Ovary (tissue), 9 donors: ENCODE data around the gene CFAP65. TPM values are rescaled to one million over a fixed set of nuclear protein-coding genes. Genes with fewer than 3 reads are reported as not detected.

Experiments used
- DNase-seq, 5 donors: peaks; one replicate each; pipeline ENCODE4 v3.0.0-alpha.2; 2019 to 2020
- H3K27ac ChIP-seq, 2 donors: fragments of 200-600 bp; one replicate each; pipeline versions ENCODE4 v1.5.1 to v1.8.0; 2019 to 2022
- H3K27me3 ChIP-seq: fragments of 200-600 bp; one replicate; pipeline ENCODE4 v1.8.0; 2022
- H3K36me3 ChIP-seq: fragments of 200-600 bp; sonication (generic); one replicate; pipeline ENCODE4 v1.5.1; 2019
- H3K4me1 ChIP-seq: one replicate; pipeline ENCODE4 v1.8.1; 2013; ENCODE audit warnings: mild to moderate bottlenecking, moderate library complexity; ENCODE audit not compliant: insufficient read depth
- H3K4me3 ChIP-seq: fragments of 200-600 bp; sonication (generic); one replicate; pipeline ENCODE4 v1.5.1; 2017
- H3K9me3 ChIP-seq, 2 donors: fragments of 200-600 bp in 1 of 2; sonication (generic) in 1 of 2; one replicate each; pipeline versions ENCODE4 v1.5.1 to v1.8.1; 2013 to 2019; ENCODE audit warnings: mild to moderate bottlenecking in 1 of 2, moderate library complexity in 1 of 2
- CTCF ChIP-seq, 3 donors: fragments of 450-650 bp in 2 of 3; fragments of 200-600 bp in 1 of 3; IDR thresholded peaks; one replicate each; pipeline versions ENCODE4 v1.5.1 to v1.8.0; 2016 to 2022; ENCODE audit warnings: antibody characterized with exemption in 3 of 3, mild to moderate bottlenecking in 1 of 3
- EP300 ChIP-seq: sonication (generic); formaldehyde crosslinking; IDR thresholded peaks from one replicate; pipeline ENCODE4 v1.6.1; 2017; ENCODE audit warnings: antibody characterized with exemption
- POLR2A ChIP-seq: fragments of 450-650 bp; IDR thresholded peaks from one replicate; pipeline ENCODE4 v1.6.1; 2017; ENCODE audit warnings: antibody characterized with exemption, mild to moderate bottlenecking, moderate library complexity
- WGBS, 3 donors: extraction: QIAGEN DNeasy Blood & Tissue Kit in 1 of 3; methylation state at CpG; one replicate each; pipeline versions ENCODE4 v1.1.5 to v1.1.7; 2013 to 2017; 5-methylcytosine and 5-hydroxymethylcytosine counted together
- intact Hi-C, 4 donors: fragments of 100-400 bp; cut with DNase I; formaldehyde crosslinking; loops; one replicate each; pipeline versions ENCODE4 v1.11.0 to v1.15.1; 2022 to 2023
- polyA plus RNA-seq, 2 donors: library from polyadenylated mRNA; stranded (reverse); fragments of 200-250 nt in 1 of 2; fragments of 350-450 nt in 1 of 2; fragmentation: Illumina TruSeq in 1 of 2; extraction: RNeasy Lipid Tissue Mini Kit (QIAGEN cat#74804) in 1 of 2; gene quantifications; one replicate each; pipeline ENCODE4 v1.2.3, GENCODE V29; 2013 to 2014
- total RNA-seq, 7 donors: library from RNA; depleted of rRNA in 2 of 7; stranded (reverse); fragments of >200 nt in 2 of 7; fragmentation: NEBNext Ultra II Directional in 3 of 7; extraction: Animal tissue kit (Norgen Biotek cat#: 25700) in 3 of 7; gene quantifications; one replicate each; pipeline versions ENCODE4 v1.1.0 to v1.2.4, GENCODE V29; 2016 to 2023
- donor health status: DM: no; HTN: no; CAD: no; lungs with moderate emphysema.
- donor health status: DM: no; HTN: no; CAD: no.
- donor health status: Bipolar disorder and iron deficiency.
- donor health status: DM: yes; HTN: yes; CAD: no.
- donor health status: DM: no; HTN: no; CAD: no.
- donor health status: DM: yes; HTN: yes; CAD: no.

CFAP65 gene
- total and polyA plus RNA-seq, 9 donors = 0.04 to 19.6 (median 0.90) TPM; not detected in 3

DNA sequence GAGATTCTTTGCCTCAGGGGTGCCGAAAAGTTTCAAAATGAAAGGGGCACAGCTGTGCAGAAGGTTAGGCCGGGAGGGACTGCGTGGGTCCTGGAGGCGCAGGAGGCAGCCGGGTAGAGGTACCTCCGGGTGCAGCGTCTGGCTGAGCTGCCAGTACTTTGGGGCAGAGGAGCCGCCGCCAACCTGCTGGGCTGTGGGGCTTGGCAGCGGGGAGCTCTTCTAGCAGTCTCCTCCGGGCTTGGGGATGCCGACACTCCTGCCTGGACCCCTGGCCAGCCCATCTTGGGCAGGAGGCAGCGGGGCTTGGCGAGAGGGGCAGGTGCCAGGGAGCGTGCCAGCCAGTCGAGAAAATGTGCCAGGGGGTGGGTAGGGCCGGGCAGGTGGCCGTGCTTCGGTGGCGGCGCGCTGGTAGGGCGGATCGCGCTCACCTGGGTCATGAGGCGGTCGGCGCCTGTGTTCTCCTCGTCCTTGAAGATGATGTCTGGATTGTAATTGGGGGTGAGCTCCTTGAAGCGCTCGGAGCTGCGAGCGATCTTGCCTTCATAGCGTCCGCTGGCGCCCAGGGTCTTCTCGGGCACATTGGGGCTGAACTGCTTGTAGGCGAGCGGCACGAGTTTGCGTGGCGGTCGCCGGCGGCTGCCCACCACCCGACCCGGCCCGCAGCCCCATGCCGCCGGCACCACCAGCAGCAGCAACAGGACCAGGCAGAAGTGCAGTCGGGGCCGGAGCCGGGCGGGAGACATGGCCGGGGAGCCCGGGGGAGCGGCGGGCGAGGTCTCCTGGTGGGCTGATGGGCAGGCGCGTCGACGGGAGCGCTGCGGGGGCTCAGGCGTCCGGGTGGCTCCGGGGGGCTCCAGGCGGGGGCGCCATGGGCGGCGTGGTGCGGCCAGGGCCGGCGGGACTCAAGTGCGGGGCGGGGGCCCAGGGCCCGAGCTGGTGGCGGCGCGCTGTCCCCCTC lies 18.7 kb upstream of the CFAP65 start:
- peaks cover 3% of the 10 kb centered on the region for H3K27me3 ChIP-seq
- DNase-seq = no peak

DNA sequence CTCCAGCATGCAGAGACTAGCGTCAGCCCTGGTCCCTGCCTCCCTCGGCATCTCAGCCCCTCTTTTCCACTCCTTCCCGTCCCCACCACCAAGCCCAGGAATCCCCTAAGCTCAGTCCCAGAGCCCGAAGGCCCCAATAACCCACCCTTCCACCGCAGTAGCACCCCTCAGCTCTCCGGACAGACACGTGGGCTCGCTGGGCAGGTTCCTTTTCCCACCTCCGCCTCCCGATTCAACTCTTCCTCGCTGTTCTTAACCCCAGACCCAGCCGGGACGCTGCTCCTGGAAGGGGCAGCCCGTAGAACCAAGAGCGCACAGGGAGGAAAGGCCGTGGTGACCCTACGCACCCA lies 18.0 kb upstream of the CFAP65 start:
- intact Hi-C loops = loop anchor here (5.0 to 10.0 kb wide), 5 partner anchors 58 to 238 kb away; no protein-coding TSS in a partner anchor

More for the DNA sequence above, 18.7 kb upstream of the CFAP65 start:
- Histone ChIP-seq H3K9me3 (no peaks in the 10 kb centered on the region), H3K4me1 (peaks cover 7% of the 10 kb centered on the region), H3K36me3 (no peaks in the 10 kb centered on the region), H3K4me3 (peak overlapping the region; percentile 32), H3K27ac (no peak overlapping the region)
- TF ChIP-seq POLR2A (no peak), EP300 (no peak), CTCF (IDR thresholded peaks at IDR 0.05) (no peak)
- WGBS, 3 donors = 2 to 4% (median 4%) methylated on average over 47 to 81 of the region's 81 CpGs
- intact Hi-C loops = loop anchor here (5.0 to 10.0 kb wide), 5 partner anchors 57 to 237 kb away; no protein-coding TSS in a partner anchor

DNA sequence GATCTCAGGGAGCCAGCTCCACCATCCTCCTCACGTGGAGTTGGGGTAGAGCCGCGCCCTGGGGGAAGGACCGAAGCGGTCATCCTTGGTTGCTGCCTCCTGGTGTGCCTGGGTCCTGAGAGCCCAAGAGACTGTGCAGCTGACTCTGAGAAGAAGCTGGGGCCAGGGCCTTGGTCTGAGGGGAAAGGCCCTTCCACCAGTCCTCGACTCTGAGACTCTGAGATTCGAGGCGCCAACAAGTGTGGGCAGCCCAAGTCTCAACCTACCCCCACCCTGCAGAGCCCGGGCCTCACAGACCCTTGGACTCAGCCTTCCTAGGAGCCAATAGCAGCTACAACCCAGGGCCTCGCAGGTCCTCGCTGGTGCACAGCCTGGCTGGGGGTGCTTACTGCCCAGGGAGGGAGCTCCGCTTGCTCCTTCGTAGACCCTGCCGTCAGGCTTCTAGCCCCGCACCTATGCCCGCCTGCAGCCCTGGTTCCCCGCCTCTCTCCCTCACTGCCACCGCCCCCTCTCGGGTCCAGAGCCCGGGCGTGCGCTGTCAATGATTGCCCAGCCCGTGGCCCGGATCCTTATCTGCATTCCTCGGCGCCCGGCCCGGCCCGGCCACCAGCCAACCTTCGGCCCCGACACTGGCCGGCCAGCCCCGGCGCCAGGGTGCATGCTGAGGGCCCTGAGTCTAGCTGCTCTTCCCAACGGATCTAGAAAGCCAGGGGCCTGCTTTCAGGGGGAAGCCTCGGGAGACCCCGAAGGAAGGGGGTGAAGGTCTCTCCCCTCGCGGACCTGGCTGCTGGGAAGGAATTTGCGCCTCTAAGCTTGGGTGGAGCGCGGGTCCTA lies 17.4 kb upstream of the CFAP65 start:
- peaks cover 7% of the 10 kb centered on the region for H3K4me1 ChIP-seq
- peaks cover 3% of the 10 kb centered on the region for H3K27me3 ChIP-seq
- intact Hi-C loops = loop anchor here (5.0 to 10.0 kb wide), 5 partner anchors 59 to 239 kb away; no protein-coding TSS in a partner anchor
- H3K36me3 ChIP-seq = no peaks in the 10 kb centered on the region
- H3K9me3 ChIP-seq = no peaks in the 10 kb centered on the region
- 4 to 5% (median 5%) methylated on average over 39 to 42 of the region's 42 CpGs for WGBS, 3 donors
- peak overlapping the region; percentile 32 for H3K4me3 ChIP-seq
- TF ChIP-seq POLR2A (no peak), CTCF (IDR thresholded peaks at IDR 0.05) (no peak), EP300 (no peak)
- no peak overlapping the region for H3K27ac ChIP-seq
- DNase-seq = peak in 1 of 5 donors; percentile 36

More for the DNA sequence above, 18.0 kb upstream of the CFAP65 start:
- WGBS, 3 donors = 1 to 3% (median 1%) methylated on average over 17 of the region's 17 CpGs
- Histone ChIP-seq H3K9me3 (no peaks in the 10 kb centered on the region), H3K36me3 (no peaks in the 10 kb centered on the region), H3K4me1 (peaks cover 7% of the 10 kb centered on the region), H3K27ac (no peak overlapping the region), H3K4me3 (peak overlapping the region; percentile 32), H3K27me3 (peaks cover 3% of the 10 kb centered on the region)
- no peak for TF ChIP-seq POLR2A
- TF ChIP-seq EP300 = no peak
- no peak for DNase-seq

- intact Hi-C loops = loop anchor here (5.0 to 10.0 kb wide), 5 partner anchors 59 to 239 kb away; no protein-coding TSS in a partner anchor
- DNase-seq = peak; percentile 57 to 82 (median 69)
- H3K36me3 ChIP-seq = no peaks in the 10 kb centered on the region
- 1 to 2% (median 2%) methylated on average over 51 to 52 of the region's 52 CpGs for WGBS, 3 donors
- no peak overlapping the region for H3K4me3 ChIP-seq
- no peak overlapping the region for H3K27ac ChIP-seq
- H3K4me1 ChIP-seq = peaks cover 7% of the 10 kb centered on the region
- no peaks in the 10 kb centered on the region for H3K9me3 ChIP-seq
- H3K27me3 ChIP-seq = peaks cover 3% of the 10 kb centered on the region
- TF ChIP-seq EP300 (no peak), CTCF (IDR thresholded peaks at IDR 0.05) (peak; percentile 80 to 84 (median 84)), POLR2A (no peak)
These were observed 16.6 kb upstream of the CFAP65 start for GRCh38 chr2:219057709-219058540.
